CD4-positive, alpha-beta T cell (primary cell): ENCODE measurements around the gene ADAMTS19. TPM values are rescaled to one million over a fixed set of nuclear protein-coding genes. Genes with fewer than 3 reads are reported as not detected.

ENCODE experiments used
- ATAC-seq: fragments of 200-7000 bp; cut with Tn5 transposase; one replicate; pipeline ENCODE4 v1.10.0; 2022; ENCODE audit warnings: mild to moderate bottlenecking; ENCODE audit not compliant: poor library complexity
- CTCF ChIA-PET: fragments of 350-600 bp; sonication (Branson Sonifier 250); formaldehyde crosslinking; loops from one replicate; lab custom pipeline; 2021; ENCODE audit warnings: antibody characterized with exemption, inconsistent platforms; lab: Charles Lee
- POLR2A ChIA-PET: fragments of 350-600 bp; sonication (Branson Sonifier 250); formaldehyde crosslinking; loops from one replicate; lab custom pipeline; 2021; ENCODE audit warnings: antibody characterized with exemption, inconsistent platforms; lab: Charles Lee
- DNase-seq, 14 experiments: peaks; one replicate each; pipeline ENCODE4 v3.0.0-alpha.2; 2013 to 2020; ENCODE audit warnings: mixed read lengths in 2 of 14
- H3K27ac ChIP-seq, 2 donors: one replicate each; pipeline versions ENCODE4 v1.5.1 to v1.7.0; 2013; ENCODE audit warnings: low read length in 2 of 2, low read depth in 1 of 2, mild to moderate bottlenecking in 1 of 2
- H3K27me3 ChIP-seq, 2 experiments: 1 replicate in 1 of 2; 2 replicates in 1 of 2; pipeline versions ENCODE4 v1.6.1 to v1.7.0; 2013; ENCODE audit warnings: low read length in 2 of 2, control low read depth in 1 of 2, mild to moderate bottlenecking in 1 of 2, moderate library complexity in 1 of 2; ENCODE audit not compliant: insufficient read depth in 2 of 2, control insufficient read depth in 1 of 2
- H3K36me3 ChIP-seq: one replicate; pipeline ENCODE4 v1.6.1; 2013; ENCODE audit warnings: low read length, control low read depth; ENCODE audit not compliant: insufficient read depth
- H3K4me1 ChIP-seq: one replicate; pipeline ENCODE4 v1.6.1; 2013; ENCODE audit warnings: low read length, control low read depth; ENCODE audit not compliant: insufficient read depth
- H3K4me3 ChIP-seq: one replicate; pipeline ENCODE4 v1.5.1; 2013; ENCODE audit warnings: mild to moderate bottlenecking, low read length, moderate library complexity
- H3K9me3 ChIP-seq, 2 experiments: 1 replicate in 1 of 2; 2 replicates in 1 of 2; pipeline versions ENCODE4 v1.6.1 to v1.7.0; 2013; ENCODE audit warnings: low read length in 2 of 2, mild to moderate bottlenecking in 2 of 2, control low read depth in 1 of 2, moderate library complexity in 1 of 2; ENCODE audit not compliant: control insufficient read depth in 1 of 2, insufficient read depth in 1 of 2
- H3K27ac Mint-ChIP-seq: one replicate; pipeline ENCODE4 v1.8.0; 2020; ENCODE audit warnings: mixed read lengths
- H3K27me3 Mint-ChIP-seq: one replicate; pipeline ENCODE4 v1.8.0; 2021; ENCODE audit warnings: mixed read lengths
- H3K36me3 Mint-ChIP-seq: one replicate; pipeline ENCODE4 v1.8.0; 2021; ENCODE audit warnings: low read depth, mixed read lengths
- H3K4me1 Mint-ChIP-seq: one replicate; pipeline ENCODE4 v1.8.0; 2021; ENCODE audit warnings: low read depth, mixed read lengths
- H3K4me3 Mint-ChIP-seq: one replicate; pipeline ENCODE4 v1.8.0; 2020; ENCODE audit warnings: mild to moderate bottlenecking, mixed read lengths
- H3K9me3 Mint-ChIP-seq: one replicate; pipeline ENCODE4 v1.8.0; 2020; ENCODE audit warnings: mixed read lengths
- intact Hi-C, 2 experiments: fragments of 100-400 bp; cut with DNase I in 1 of 2; cut with micrococcal nuclease in 1 of 2; formaldehyde crosslinking; loops; one replicate each; pipeline versions ENCODE4 v1.15.1 to v1.9.0; 2023 to 2025; cut with DNase I, micrococcal nuclease
- total RNA-seq, 174 experiments: library from RNA in 2 of 174; stranded (reverse) in 2 of 174; gene quantifications; one replicate each; pipeline ENCODE4 v1.2.3 and lab custom pipeline; 2021 to 2026
- TF ChIP-seq, protein P1 (sequence below): fragments of 200-600 bp; IDR thresholded peaks from one replicate; pipeline ENCODE4 v1.8.0; 2022; ENCODE audit warnings: antibody characterized with exemption, mild to moderate bottlenecking

Gene ADAMTS19
- total RNA-seq, 2 experiments from 2014 or later, result not detected

DNA sequence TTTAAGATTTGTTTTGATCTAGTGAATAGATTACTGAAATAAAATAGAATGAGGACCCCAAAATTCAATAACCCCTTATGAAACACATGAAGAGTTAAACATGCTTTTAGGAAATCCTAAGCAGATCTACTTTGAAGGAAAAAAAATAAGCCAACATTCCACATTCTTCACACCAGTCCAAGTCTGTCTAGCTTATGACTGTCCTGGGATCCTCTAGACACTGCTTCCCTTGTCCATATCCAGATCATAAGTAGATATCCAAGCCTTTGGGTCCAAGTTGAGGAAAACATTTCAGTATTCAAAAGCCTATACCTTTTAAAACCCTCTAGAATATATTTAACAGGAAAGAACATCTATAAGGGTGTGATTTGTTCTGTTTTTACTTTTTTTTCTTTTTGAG is 228.9 kb downstream of the ADAMTS19 start:
- H3K36me3 ChIP-seq, result no peaks in the 10 kb centered on the region
- no peaks in the 10 kb centered on the region for H3K27me3 Mint-ChIP-seq
- no peak overlapping the region for H3K4me3 ChIP-seq
- no peaks in the 10 kb centered on the region for H3K4me1 Mint-ChIP-seq
- no peaks in the 10 kb centered on the region for H3K9me3 Mint-ChIP-seq
- ATAC-seq (no peak), DNase-seq (no peak)
- H3K27me3 ChIP-seq, result no peaks in the 10 kb centered on the region
- H3K36me3 Mint-ChIP-seq, result no peaks in the 10 kb centered on the region
- TF ChIP-seq, protein P1, sequence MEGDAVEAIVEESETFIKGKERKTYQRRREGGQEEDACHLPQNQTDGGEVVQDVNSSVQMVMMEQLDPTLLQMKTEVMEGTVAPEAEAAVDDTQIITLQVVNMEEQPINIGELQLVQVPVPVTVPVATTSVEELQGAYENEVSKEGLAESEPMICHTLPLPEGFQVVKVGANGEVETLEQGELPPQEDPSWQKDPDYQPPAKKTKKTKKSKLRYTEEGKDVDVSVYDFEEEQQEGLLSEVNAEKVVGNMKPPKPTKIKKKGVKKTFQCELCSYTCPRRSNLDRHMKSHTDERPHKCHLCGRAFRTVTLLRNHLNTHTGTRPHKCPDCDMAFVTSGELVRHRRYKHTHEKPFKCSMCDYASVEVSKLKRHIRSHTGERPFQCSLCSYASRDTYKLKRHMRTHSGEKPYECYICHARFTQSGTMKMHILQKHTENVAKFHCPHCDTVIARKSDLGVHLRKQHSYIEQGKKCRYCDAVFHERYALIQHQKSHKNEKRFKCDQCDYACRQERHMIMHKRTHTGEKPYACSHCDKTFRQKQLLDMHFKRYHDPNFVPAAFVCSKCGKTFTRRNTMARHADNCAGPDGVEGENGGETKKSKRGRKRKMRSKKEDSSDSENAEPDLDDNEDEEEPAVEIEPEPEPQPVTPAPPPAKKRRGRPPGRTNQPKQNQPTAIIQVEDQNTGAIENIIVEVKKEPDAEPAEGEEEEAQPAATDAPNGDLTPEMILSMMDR, result no peak
- no peaks in the 10 kb centered on the region for H3K9me3 ChIP-seq
- H3K27ac ChIP-seq, result no peak overlapping the region
- H3K4me3 Mint-ChIP-seq, result no peak overlapping the region
- intact Hi-C loops, result no loop called here
- no peaks in the 10 kb centered on the region for H3K4me1 ChIP-seq
- POLR2A ChIA-PET, result no interaction called here
- CTCF ChIA-PET, result no interaction called here
- no peak overlapping the region for H3K27ac Mint-ChIP-seq

DNA sequence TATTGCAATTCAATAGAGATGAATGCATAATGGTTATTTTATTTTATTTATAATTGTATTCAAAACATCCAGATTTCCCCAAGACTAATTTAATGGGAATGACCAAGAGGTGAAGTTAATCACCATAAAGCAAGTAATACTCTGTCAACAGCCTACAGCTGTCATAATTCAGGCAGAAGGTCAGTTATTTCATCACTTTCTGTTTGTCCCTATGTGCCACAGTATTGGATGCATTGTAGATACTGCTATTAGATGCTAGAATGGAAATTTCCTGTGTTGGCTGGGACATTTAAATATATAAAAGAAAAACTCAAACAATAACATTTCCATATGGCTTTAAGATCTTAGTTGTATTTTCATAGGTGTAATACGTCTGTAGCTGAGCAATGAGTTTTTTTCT is 231.1 kb downstream of the ADAMTS19 start:
- CTCF ChIA-PET, result no interaction called here
- H3K27me3 Mint-ChIP-seq, result no peaks in the 10 kb centered on the region
- Histone ChIP-seq H3K36me3 (no peaks in the 10 kb centered on the region), H3K27me3 (no peaks in the 10 kb centered on the region), H3K27ac (no peak overlapping the region), H3K4me1 (no peaks in the 10 kb centered on the region), H3K4me3 (no peak overlapping the region), H3K9me3 (no peaks in the 10 kb centered on the region)
- POLR2A ChIA-PET, result no interaction called here
- intact Hi-C loops, result no loop called here
- H3K36me3 Mint-ChIP-seq, result no peaks in the 10 kb centered on the region
- no peaks in the 10 kb centered on the region for H3K4me1 Mint-ChIP-seq
- ATAC-seq, result no peak
- TF ChIP-seq, protein P1, result no peak
- H3K4me3 Mint-ChIP-seq, result no peak overlapping the region
- H3K27ac Mint-ChIP-seq, result no peak overlapping the region
- no peaks in the 10 kb centered on the region for H3K9me3 Mint-ChIP-seq
- no peak for DNase-seq

DNA sequence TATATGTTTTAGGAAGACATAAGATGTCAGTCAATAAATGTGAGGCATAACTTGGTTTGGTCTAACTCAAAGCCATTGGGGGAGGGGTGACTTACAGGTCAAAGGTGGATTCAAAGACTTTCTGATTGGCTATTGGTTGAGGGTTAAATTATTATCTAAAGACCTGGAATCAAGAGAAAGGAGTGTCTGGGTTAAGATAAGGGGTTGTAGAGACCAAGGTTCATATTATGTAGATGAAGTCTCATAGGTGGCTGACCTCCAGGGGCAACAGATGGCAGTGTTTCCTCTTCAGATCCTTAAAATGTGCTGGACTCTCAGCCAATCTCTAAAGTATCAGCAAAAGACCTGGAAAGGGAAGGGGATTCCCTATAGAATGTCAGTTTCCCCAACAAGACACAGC is 236.5 kb downstream of the ADAMTS19 start:
- H3K36me3 ChIP-seq, result no peaks in the 10 kb centered on the region
- CTCF ChIA-PET, result no interaction called here
- TF ChIP-seq, protein P1, result no peak
- Mint-ChIP-seq H3K4me3 (no peak overlapping the region), H3K36me3 (no peaks in the 10 kb centered on the region), H3K9me3 (no peaks in the 10 kb centered on the region), H3K27ac (no peak overlapping the region), H3K27me3 (no peaks in the 10 kb centered on the region), H3K4me1 (no peaks in the 10 kb centered on the region)
- H3K9me3 ChIP-seq, result no peaks in the 10 kb centered on the region
- no peaks in the 10 kb centered on the region for H3K27me3 ChIP-seq
- POLR2A ChIA-PET, result no interaction called here
- H3K27ac ChIP-seq, result no peak overlapping the region
- H3K4me3 ChIP-seq, result no peak overlapping the region
- DNase-seq (no peak), ATAC-seq (no peak)
- intact Hi-C loops, result no loop called here
- H3K4me1 ChIP-seq, result no peaks in the 10 kb centered on the region
